NCI-H2081 treated with DMSO at 0.1 percent for 48 hours (cell line): ENCODE measurements around the gene PHLDB2.
A peak's percentile ranks its signal among the peaks of the same experiment; 100 is the strongest.

ENCODE experiments used
- DNase-seq: peaks from one replicate; lab custom pipeline; 2025; lab: John Stamatoyannopoulos, UW

Gene PHLDB2

GRCh38 chr3:111884411-111885018 lies 25.4 kb downstream of the PHLDB2 start:
- DNase-seq = no peak

GRCh38 chr3:111885578-111885977 lies 26.5 kb downstream of the PHLDB2 start:
- DNase-seq = no peak

GRCh38 chr3:111890051-111890580 lies 31.1 kb downstream of the PHLDB2 start:
- DNase-seq = no peak

- DNase-seq = no peak
These were observed 33.0 kb downstream of the PHLDB2 start for GRCh38 chr3:111892070-111892469.

DNA sequence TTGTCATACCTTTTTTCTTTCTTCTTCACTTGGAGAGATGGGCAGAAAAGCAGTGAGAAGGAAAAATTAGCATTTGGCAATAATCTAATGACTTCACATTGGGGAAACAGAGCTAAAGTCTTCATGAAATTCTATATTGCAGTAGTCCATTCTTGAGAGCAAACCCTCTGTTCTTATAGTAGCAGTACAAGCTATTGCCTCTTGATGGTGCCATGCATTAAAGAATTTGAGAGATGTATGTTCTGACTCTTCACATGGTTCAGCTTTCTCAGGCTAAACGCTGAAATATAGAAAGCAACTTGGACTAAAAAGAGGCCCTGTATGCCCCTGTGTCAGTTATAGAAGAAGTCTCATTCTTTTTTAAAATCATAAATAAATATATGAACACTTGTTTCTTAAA lies 36.0 kb downstream of the PHLDB2 start:
- DNase-seq = no peak

- DNase-seq = no peak
These were observed 40.9 kb downstream of the PHLDB2 start for GRCh38 chr3:111899966-111900365.

- DNase-seq = no peak
These were observed 42.6 kb downstream of the PHLDB2 start for GRCh38 chr3:111901637-111902036.

GRCh38 chr3:111902534-111902933 lies 43.5 kb downstream of the PHLDB2 start:
- no peak for DNase-seq

DNA sequence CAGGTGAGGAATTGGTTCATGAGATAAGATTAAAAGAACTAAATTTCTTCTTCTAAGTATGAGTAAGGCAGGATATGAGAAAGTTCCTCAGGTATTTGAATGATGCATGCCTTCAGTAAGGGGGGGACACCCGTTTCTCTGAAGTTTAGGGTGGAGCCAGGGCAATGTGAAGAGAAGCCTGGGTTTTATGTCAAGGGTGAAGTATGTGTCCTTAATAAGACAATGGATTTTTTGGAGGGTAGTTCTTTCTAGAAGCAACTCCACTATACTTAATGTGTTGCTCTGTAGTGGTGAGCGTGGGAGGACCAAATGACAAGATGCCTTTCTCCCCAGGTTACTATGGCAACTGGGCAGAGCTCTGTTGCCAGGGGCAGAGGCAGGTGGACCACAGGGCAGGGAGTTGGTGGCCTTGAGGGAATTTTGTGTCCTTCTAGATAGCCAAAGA lies 44.0 kb downstream of the PHLDB2 start:
- DNase-seq = no peak

DNA sequence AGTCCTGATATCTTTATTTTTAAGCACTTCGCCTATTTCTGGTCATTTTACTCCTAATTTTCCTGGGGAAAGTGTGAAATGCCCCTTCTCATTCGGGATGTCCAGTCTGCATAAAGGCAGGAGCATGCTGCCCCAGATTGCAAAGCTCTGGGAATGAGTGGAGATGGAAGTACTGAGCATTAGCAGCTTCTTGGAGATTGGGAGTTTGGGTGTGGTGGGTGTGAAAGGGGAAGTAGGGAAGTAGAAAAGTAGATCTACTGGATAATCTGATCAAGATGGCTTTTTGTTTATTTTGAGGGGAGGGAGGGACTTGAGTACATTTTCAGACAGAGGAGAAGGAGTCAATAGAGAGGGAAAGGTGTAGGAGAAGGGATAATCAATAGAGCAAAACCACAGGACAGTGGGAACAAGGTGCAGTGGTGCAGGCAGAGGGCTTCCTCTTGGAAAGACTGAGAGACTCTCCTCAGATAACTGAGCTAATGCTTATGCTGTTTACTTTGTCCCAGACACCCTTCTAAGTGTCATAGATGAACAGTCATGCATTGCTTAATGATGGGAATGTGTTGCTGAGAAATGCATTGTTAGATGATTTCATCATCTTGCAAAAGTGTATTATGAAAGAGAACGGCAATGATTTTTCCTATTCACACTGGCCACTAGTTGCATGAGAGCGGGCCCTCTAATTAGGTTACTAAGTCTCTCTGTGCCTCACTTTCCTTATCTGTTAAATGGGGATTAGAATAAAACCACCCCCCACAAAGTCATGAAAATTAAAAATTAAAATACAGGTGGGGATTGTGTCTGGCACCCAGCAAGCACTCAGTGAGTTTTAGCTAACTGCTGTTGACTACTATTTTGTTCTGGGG lies 45.5 kb downstream of the PHLDB2 start:
- no peak for DNase-seq

GRCh38 chr3:111906656-111907055 lies 47.6 kb downstream of the PHLDB2 start:
- no peak for DNase-seq

- no peak for DNase-seq
These were observed 48.1 kb downstream of the PHLDB2 start for GRCh38 chr3:111907151-111907550.

DNA sequence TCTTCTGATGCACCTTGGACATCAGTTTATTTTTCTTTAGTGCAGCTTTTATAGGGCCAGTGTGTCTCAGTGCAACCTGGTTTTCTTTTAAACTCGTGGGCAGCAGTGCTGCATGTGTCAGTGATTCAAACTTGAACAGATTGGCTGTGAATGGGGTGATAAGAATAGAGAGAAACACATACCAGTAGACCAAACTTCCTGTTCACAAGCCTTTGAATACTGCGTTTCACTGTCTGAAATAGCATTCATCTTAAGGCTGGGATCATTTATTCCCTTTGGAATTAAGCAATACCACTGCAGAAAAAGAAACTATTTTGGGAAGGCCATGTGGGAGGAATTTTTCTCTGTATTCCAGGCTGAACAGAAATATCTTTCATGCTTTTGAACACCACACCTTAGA lies 51.7 kb downstream of the PHLDB2 start:
- DNase-seq = no peak

- no peak for DNase-seq
These were observed 52.4 kb downstream of the PHLDB2 start for GRCh38 chr3:111911446-111911845.

GRCh38 chr3:111913163-111913763 lies 54.2 kb downstream of the PHLDB2 start:
- no peak for DNase-seq

- DNase-seq = no peak
These were observed 56.8 kb downstream of the PHLDB2 start for GRCh38 chr3:111915905-111916304.

DNA sequence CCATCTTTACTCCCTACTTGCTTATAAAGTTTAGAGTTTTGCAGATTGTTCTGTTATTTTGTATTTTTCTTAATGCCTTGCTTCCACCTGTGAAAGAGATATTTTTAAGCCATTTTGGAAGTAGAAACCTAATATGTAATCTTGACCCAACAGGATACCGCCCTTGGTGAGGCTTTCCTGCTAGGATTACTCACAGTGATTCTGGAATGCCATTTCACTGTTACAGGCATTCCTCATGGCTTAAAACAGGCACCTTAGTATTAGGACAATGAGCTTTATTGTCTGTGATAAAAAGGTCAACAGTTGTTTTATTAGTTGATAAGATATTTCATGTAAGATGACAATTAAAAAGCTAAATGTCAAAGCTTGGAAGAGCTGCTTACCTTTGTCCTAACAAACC lies 58.2 kb downstream of the PHLDB2 start:
- no peak for DNase-seq

DNA sequence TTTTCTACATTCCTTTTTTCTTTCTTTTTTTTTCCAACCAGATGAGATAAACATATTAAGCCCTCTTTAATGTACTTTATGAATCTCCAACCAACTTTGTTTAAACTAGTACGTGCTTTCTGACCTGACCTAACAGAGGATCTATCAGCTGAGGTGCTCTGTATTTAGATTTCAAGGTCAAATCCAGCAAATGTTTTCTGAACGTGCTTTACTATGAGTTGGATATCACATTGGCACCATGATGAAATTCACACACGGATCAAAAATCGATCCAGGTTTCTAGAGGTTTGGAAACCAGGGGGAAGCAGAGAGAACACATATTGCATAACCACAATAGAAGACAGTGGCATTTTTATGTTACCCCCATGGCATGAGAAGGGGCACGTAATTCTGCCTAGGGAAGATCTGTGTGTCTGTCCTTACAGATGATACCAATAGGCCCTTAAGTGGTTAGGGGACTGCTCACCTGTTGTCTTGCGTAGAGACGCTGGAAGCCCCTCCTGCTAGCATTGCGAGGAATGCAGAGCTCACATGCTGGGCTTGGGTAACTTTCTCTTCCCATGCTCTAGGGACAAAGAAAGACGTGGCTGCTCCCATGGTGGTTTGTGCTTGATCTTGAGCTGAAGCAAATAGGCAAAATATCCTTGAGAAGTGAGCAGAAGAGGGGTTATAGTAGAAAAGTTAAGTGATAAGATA lies 60.5 kb downstream of the PHLDB2 start:
- DNase-seq = no peak

GRCh38 chr3:111921181-111921580 lies 62.1 kb downstream of the PHLDB2 start:
- no peak for DNase-seq

- no peak for DNase-seq
These were observed 64.2 kb downstream of the PHLDB2 start for GRCh38 chr3:111923095-111923771.

DNA sequence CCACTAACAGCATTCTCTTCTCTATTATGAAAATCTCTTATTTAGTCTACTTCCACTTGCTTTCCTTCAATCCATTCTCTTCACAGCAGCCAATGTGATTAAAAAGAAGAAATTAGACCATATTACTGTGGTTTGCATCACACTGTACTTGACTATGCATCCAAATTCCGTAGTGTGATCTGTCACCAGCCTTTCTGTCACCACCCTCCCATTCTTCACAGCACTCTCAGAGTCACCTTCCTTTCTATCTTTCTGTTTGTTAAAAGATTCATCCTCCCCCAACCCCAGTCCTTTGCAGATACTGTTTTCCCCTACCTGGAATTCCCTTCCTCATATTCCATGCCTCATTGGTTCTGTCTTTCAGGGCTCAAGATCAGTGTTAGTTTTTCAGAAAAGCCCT lies 64.7 kb downstream of the PHLDB2 start:
- DNase-seq = no peak

GRCh38 chr3:111924283-111924682 lies 65.2 kb downstream of the PHLDB2 start:
- DNase-seq = peak; percentile 26
